Caco-2 (cell line): ENCODE results near the gene EIF4E. TPM values are rescaled to one million over a fixed set of nuclear protein-coding genes. Genes with fewer than 3 reads are reported as not detected.
"Not testable (repeated sequence)": the region's sequence is repeated elsewhere in the genome, so short reads cannot be mapped to it uniquely, and the experiment has no call there.

Experiments used
- BruUV-seq: library from RNA; stranded (reverse); fragments of 400-500 nt; replicated peaks from 2 replicates; lab custom pipeline; 2021; lab: Mats Ljungman, UMichigan
- CTCF ChIA-PET: fragments of 300-600 bp; sonication (Branson Sonifier 250); formaldehyde crosslinking; loops from one replicate; lab custom pipeline; 2022; ENCODE audit warnings: antibody characterized with exemption; lab: Charles Lee
- POLR2A ChIA-PET: fragments of 300-600 bp; sonication (Branson Sonifier 250); formaldehyde crosslinking; loops from one replicate; lab custom pipeline; 2022; ENCODE audit warnings: antibody characterized with exemption; lab: Charles Lee
- DNase-seq, 2 experiments: peaks; one replicate each; pipeline versions ENCODE4 v3.0.0 to v3.0.0-alpha.2; 2020 to 2022
- H3K27me3 ChIP-seq: replicated peaks from 2 replicates; pipeline ENCODE4 v1.6.0; 2011; ENCODE audit warnings: low read length; ENCODE audit not compliant: control insufficient read depth, insufficient read depth
- H3K36me3 ChIP-seq: 2 replicates; pipeline ENCODE4 v1.5.1; 2011; ENCODE audit warnings: low read length; ENCODE audit not compliant: control insufficient read depth, insufficient read depth
- H3K4me1 ChIP-seq: fragments of 250-450 bp; sonication (Bioruptor Pico); 2 replicates; pipeline ENCODE4 v1.5.1; 2020; ENCODE audit warnings: mild to moderate bottlenecking
- H3K4me3 ChIP-seq: 2 replicates; pipeline ENCODE4 v1.5.1; 2011; ENCODE audit warnings: low read depth, mild to moderate bottlenecking, control low read depth, low read length
- H3K9me3 ChIP-seq: fragments of 250-450 bp; sonication (Bioruptor Pico); 2 replicates; pipeline ENCODE4 v1.5.1; 2020; ENCODE audit warnings: mild to moderate bottlenecking, moderate library complexity
- H3K27ac Mint-ChIP-seq: one replicate; pipeline ENCODE4 v1.8.0; 2022; ENCODE audit warnings: mixed read lengths; ENCODE audit not compliant: unreplicated experiment
- H3K27me3 Mint-ChIP-seq: one replicate; pipeline ENCODE4 v1.8.0; 2022; ENCODE audit warnings: mixed read lengths; ENCODE audit not compliant: insufficient read depth, unreplicated experiment
- H3K36me3 Mint-ChIP-seq: one replicate; pipeline ENCODE4 v1.8.0; 2022; ENCODE audit warnings: mild to moderate bottlenecking, mixed read lengths; ENCODE audit not compliant: insufficient read depth, unreplicated experiment
- H3K4me1 Mint-ChIP-seq: one replicate; pipeline ENCODE4 v1.8.0; 2022; ENCODE audit warnings: low read depth, mixed read lengths; ENCODE audit not compliant: unreplicated experiment
- H3K4me3 Mint-ChIP-seq: one replicate; pipeline ENCODE4 v1.8.0; 2022; ENCODE audit warnings: mild to moderate bottlenecking, moderate library complexity, mixed read lengths; ENCODE audit not compliant: unreplicated experiment
- H3K9me3 Mint-ChIP-seq: one replicate; pipeline ENCODE4 v1.8.0; 2022; ENCODE audit warnings: mixed read lengths; ENCODE audit not compliant: unreplicated experiment
- intact Hi-C: fragments of 100-400 bp; cut with micrococcal nuclease; formaldehyde crosslinking; loops from one replicate; pipeline ENCODE4 v1.10.0; 2022; ENCODE audit not compliant: unreplicated experiment
- total RNA-seq: library from RNA; stranded (reverse); gene quantifications from 2 replicates; pipeline ENCODE4 v1.2.3, GENCODE V29; 2022
- TF ChIP-seq, protein P1 (sequence below), 2 experiments: fragments of 200-600 bp in 1 of 2; IDR thresholded peaks; 1 replicate in 1 of 2; 2 replicates in 1 of 2; pipeline versions ENCODE4 v1.5.1 to v1.8.0; 2011 to 2022; ENCODE audit warnings: antibody characterized with exemption in 1 of 2, control low read depth in 1 of 2, inconsistent platforms in 1 of 2, low read depth in 1 of 2, low read length in 1 of 2, mild to moderate bottlenecking in 1 of 2, moderate library complexity in 1 of 2; ENCODE audit not compliant: insufficient read depth in 1 of 2, severe bottlenecking in 1 of 2, unreplicated experiment in 1 of 2

EIF4E gene
- total RNA-seq, 1 experiment from 2014 or later = 140 TPM

GRCh38 chr4:98919996-98920395 lies 8.9 kb downstream of the EIF4E start:
- peaks cover 48% of the 10 kb centered on the region for H3K36me3 Mint-ChIP-seq
- no peaks in the 10 kb centered on the region for H3K27me3 Mint-ChIP-seq
- no TSS peak for BruUV-seq
- no peaks in the 10 kb centered on the region for H3K27me3 ChIP-seq
- H3K36me3 ChIP-seq = no peaks in the 10 kb centered on the region
- H3K9me3 ChIP-seq = no peaks in the 10 kb centered on the region
- no peak for DNase-seq
- no peaks in the 10 kb centered on the region for H3K9me3 Mint-ChIP-seq
- peaks cover 12% of the 10 kb centered on the region for H3K4me1 Mint-ChIP-seq
- H3K4me3 Mint-ChIP-seq = no peak overlapping the region
- TF ChIP-seq, protein P1, sequence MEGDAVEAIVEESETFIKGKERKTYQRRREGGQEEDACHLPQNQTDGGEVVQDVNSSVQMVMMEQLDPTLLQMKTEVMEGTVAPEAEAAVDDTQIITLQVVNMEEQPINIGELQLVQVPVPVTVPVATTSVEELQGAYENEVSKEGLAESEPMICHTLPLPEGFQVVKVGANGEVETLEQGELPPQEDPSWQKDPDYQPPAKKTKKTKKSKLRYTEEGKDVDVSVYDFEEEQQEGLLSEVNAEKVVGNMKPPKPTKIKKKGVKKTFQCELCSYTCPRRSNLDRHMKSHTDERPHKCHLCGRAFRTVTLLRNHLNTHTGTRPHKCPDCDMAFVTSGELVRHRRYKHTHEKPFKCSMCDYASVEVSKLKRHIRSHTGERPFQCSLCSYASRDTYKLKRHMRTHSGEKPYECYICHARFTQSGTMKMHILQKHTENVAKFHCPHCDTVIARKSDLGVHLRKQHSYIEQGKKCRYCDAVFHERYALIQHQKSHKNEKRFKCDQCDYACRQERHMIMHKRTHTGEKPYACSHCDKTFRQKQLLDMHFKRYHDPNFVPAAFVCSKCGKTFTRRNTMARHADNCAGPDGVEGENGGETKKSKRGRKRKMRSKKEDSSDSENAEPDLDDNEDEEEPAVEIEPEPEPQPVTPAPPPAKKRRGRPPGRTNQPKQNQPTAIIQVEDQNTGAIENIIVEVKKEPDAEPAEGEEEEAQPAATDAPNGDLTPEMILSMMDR (IDR thresholded peaks at IDR 0.05; ENCODE audit: insufficient read depth in 1 of 2, low read depth in 1 of 2, low read length in 1 of 2, severe bottlenecking in 1 of 2, unreplicated experiment in 1 of 2) = no peak
- no peaks in the 10 kb centered on the region for H3K4me1 ChIP-seq
- ChIA-PET CTCF (no interaction called here), POLR2A (no interaction called here)
- H3K4me3 ChIP-seq = no peak overlapping the region
- intact Hi-C loops = no loop called here
- H3K27ac Mint-ChIP-seq = no peak overlapping the region

GRCh38 chr4:98910728-98911127 lies 18.2 kb downstream of the EIF4E start:
- CTCF ChIA-PET, BruUV-seq, H3K4me3 ChIP-seq, H3K4me3 Mint-ChIP-seq, DNase-seq, intact Hi-C loops, H3K9me3 ChIP-seq, POLR2A ChIA-PET, H3K27me3 Mint-ChIP-seq, H3K27ac Mint-ChIP-seq, H3K9me3 Mint-ChIP-seq, H3K4me1 ChIP-seq, H3K27me3 ChIP-seq, H3K36me3 ChIP-seq: not testable (repeated sequence)
- Mint-ChIP-seq H3K4me1 (peaks cover 14% of the 10 kb centered on the region), H3K36me3 (peaks cover 60% of the 10 kb centered on the region)

DNA sequence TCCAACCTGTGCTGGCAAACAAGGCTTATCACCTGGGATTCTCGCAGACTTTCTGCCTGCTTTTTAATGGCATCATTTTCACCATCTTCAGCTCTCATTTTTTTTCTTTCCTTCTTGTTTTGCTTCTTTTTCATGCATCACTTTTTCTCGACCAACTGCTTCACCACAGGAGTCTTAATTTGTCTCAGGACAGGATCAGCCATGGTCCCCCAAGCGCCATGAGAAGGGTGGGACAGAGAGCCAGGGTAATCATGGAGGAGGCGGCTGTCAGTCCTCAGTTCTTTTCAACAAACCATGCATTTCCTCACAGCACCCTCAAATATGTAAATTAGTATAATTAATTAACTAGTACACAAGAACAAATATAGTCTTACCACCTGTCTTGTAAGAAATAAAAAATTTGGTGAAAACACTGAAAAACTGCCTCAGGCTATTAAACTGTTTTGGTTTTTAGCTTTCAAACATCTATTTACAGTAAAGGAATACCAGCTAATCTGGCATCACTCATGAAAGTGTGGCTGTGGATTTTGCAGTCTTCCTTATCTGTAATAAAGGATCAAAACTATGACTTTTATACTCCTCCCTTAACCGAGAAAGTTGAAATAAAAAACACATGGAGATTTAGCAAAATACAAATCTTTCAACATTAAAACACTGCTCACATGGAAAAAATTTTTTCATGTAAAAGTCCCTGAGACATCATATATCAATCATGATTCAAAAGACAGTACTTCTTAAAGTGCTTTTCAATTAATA lies 19.1 kb downstream of the EIF4E start:
- H3K4me1 ChIP-seq = peaks cover 11% of the 10 kb centered on the region; the same call in 1 of the 2 replicates
- no peaks in the 10 kb centered on the region for H3K9me3 ChIP-seq
- TF ChIP-seq, protein P1 (IDR thresholded peaks at IDR 0.05; ENCODE audit: insufficient read depth in 1 of 2, low read depth in 1 of 2, low read length in 1 of 2, severe bottlenecking in 1 of 2, unreplicated experiment in 1 of 2) = no peak
- H3K4me1 Mint-ChIP-seq = peaks cover 22% of the 10 kb centered on the region
- no TSS peak for BruUV-seq
- peak overlapping the region; percentile 33 for H3K27ac Mint-ChIP-seq
- no peaks in the 10 kb centered on the region for H3K36me3 ChIP-seq
- H3K4me3 ChIP-seq = no peak overlapping the region
- intact Hi-C loops = no loop called here
- no peak for DNase-seq
- no peaks in the 10 kb centered on the region for H3K27me3 ChIP-seq
- H3K36me3 Mint-ChIP-seq = peaks cover 52% of the 10 kb centered on the region
- no peaks in the 10 kb centered on the region for H3K9me3 Mint-ChIP-seq
- H3K4me3 Mint-ChIP-seq = no peak overlapping the region
- H3K27me3 Mint-ChIP-seq = no peaks in the 10 kb centered on the region
- POLR2A ChIA-PET = no interaction called here
- CTCF ChIA-PET = no interaction called here
